Breast epithelium (tissue), 4 donors: ENCODE measurements around the gene KNSTRN. TPM values are rescaled to one million over a fixed set of nuclear protein-coding genes. Genes with fewer than 3 reads are reported as not detected.

Experiments
- DNase-seq, 2 donors: peaks; one replicate each; pipeline ENCODE4 v3.0.0-alpha.2; 2019; ENCODE audit warnings: low spot score in 2 of 2
- H3K27ac ChIP-seq, 2 donors: fragments of 200-600 bp; sonication (generic) in 1 of 2; one replicate each; pipeline ENCODE4 v1.5.1; 2016 to 2019; ENCODE audit warnings: mild to moderate bottlenecking in 1 of 2
- H3K27me3 ChIP-seq, 2 donors: fragments of 200-600 bp; sonication (generic) in 1 of 2; one replicate each; pipeline versions ENCODE4 v1.5.1 to v1.6.0; 2017 to 2019; ENCODE audit warnings: control low read depth in 1 of 2, mild to moderate bottlenecking in 1 of 2
- H3K36me3 ChIP-seq: fragments of 200-600 bp; one replicate; pipeline ENCODE4 v1.5.1; 2019
- H3K4me1 ChIP-seq, 2 donors: fragments of 200-600 bp; sonication (generic); one replicate each; pipeline ENCODE4 v1.5.1; 2016 to 2019; ENCODE audit warnings: control low read depth in 1 of 2
- H3K4me3 ChIP-seq, 3 donors: fragments of 200-600 bp; sonication (generic); 1 replicate in 2 of 3; 2 replicates in 1 of 3; pipeline ENCODE4 v1.5.1; 2016 to 2019; ENCODE audit warnings: mild to moderate bottlenecking in 3 of 3, moderate library complexity in 2 of 3
- H3K9me3 ChIP-seq, 2 donors: fragments of 200-600 bp; sonication (generic) in 1 of 2; one replicate each; pipeline ENCODE4 v1.5.1; 2016 to 2019; ENCODE audit warnings: control low read depth in 1 of 2
- CTCF ChIP-seq, 3 donors: fragments of 450-650 bp; IDR thresholded peaks; one replicate each; pipeline ENCODE4 v1.5.1; 2016 to 2017; ENCODE audit warnings: antibody characterized with exemption in 3 of 3, mild to moderate bottlenecking in 3 of 3, moderate library complexity in 3 of 3
- POLR2A ChIP-seq: fragments of 450-650 bp; IDR thresholded peaks from one replicate; pipeline ENCODE4 v1.6.1; 2016; ENCODE audit warnings: antibody characterized with exemption, mild to moderate bottlenecking, moderate library complexity
- POLR2AphosphoS5 ChIP-seq, 3 donors: sonication (generic); formaldehyde crosslinking; IDR thresholded peaks; one replicate each; pipeline ENCODE4 v1.6.1; 2017; ENCODE audit warnings: antibody characterized with exemption in 3 of 3
- intact Hi-C: fragments of 100-400 bp; cut with DNase I; formaldehyde crosslinking; loops from one replicate; pipeline ENCODE4 v1.15.1; 2023; ENCODE audit warnings: low total_unique reads
- total RNA-seq, 3 donors: library from RNA; depleted of rRNA; stranded (reverse); fragments of >200 nt; gene quantifications; one replicate each; pipeline ENCODE4 v1.1.0, GENCODE V29; 2016

Gene KNSTRN
- total RNA-seq, 3 donors from 2014 or later = 9.1 to 19.8 (median 12.1) TPM

GRCh38 chr15:40380636-40381035 is 1.9 kb upstream of the KNSTRN start:
- no peak for TF ChIP-seq POLR2A
- TF ChIP-seq CTCF (IDR thresholded peaks at IDR 0.05) = no peak
- no peak for TF ChIP-seq POLR2AphosphoS5 (IDR thresholded peaks at IDR 0.05)
- H3K4me1 ChIP-seq = peaks cover 0 to 5% of the 10 kb centered on the region in 2 donors
- peak overlapping the region in 1 of 2 donors; percentile 40 for H3K27ac ChIP-seq

GRCh38 chr15:40381818-40382529 is 547 bp upstream of the KNSTRN start:
- Histone ChIP-seq H3K27ac (peak overlapping the region in 1 of 2 donors; percentile 58), H3K4me3 (no peak overlapping the region), H3K9me3 (no peaks in the 10 kb centered on the region), H3K36me3 (no peaks in the 10 kb centered on the region), H3K27me3 (no peaks in the 10 kb centered on the region), H3K4me1 (peaks cover 0 to 5% of the 10 kb centered on the region in 2 donors)
- intact Hi-C loops = no loop called here
- DNase-seq = no peak
- TF ChIP-seq POLR2A (no peak), CTCF (IDR thresholded peaks at IDR 0.05) (no peak), POLR2AphosphoS5 (IDR thresholded peaks at IDR 0.05) (no peak)

More at GRCh38 chr15:40380636-40381035, 1.9 kb upstream of the KNSTRN start:
- Histone ChIP-seq H3K36me3 (no peaks in the 10 kb centered on the region), H3K27me3 (no peaks in the 10 kb centered on the region), H3K9me3 (no peaks in the 10 kb centered on the region), H3K4me3 (no peak overlapping the region)
- no peak for DNase-seq
- intact Hi-C loops = no loop called here

- no peak overlapping the region for H3K27ac ChIP-seq
These were observed 4.0 kb downstream of the KNSTRN start for GRCh38 chr15:40386480-40386879.

GRCh38 chr15:40388941-40389823 is 6.7 kb downstream of the KNSTRN start:
- Histone ChIP-seq H3K27ac (peak overlapping the region in 1 of 2 donors; percentile 54), H3K4me1 (no peaks in the 10 kb centered on the region), H3K27me3 (no peaks in the 10 kb centered on the region), H3K9me3 (no peaks in the 10 kb centered on the region), H3K4me3 (no peak overlapping the region), H3K36me3 (no peaks in the 10 kb centered on the region)
- TF ChIP-seq CTCF (IDR thresholded peaks at IDR 0.05) = no peak
- no peak for TF ChIP-seq POLR2A
- no peak for TF ChIP-seq POLR2AphosphoS5 (IDR thresholded peaks at IDR 0.05)
- intact Hi-C loops = no loop called here
- DNase-seq = no peak

More at GRCh38 chr15:40386480-40386879, 4.0 kb downstream of the KNSTRN start:
- intact Hi-C loops = no loop called here
- no peaks in the 10 kb centered on the region for H3K27me3 ChIP-seq
- no peak overlapping the region for H3K4me3 ChIP-seq
- H3K4me1 ChIP-seq = peaks cover 0 to 5% of the 10 kb centered on the region in 2 donors
- TF ChIP-seq CTCF (IDR thresholded peaks at IDR 0.05) = no peak
- TF ChIP-seq POLR2AphosphoS5 (IDR thresholded peaks at IDR 0.05) = no peak
- TF ChIP-seq POLR2A = no peak
- DNase-seq = no peak
- H3K36me3 ChIP-seq = no peaks in the 10 kb centered on the region
- H3K9me3 ChIP-seq = no peaks in the 10 kb centered on the region
